ENCODE measurements around the gene DEPDC5.

The DEPDC5 gene

GRCh38 chr22:31919730-31920129 is 165.9 kb downstream of the DEPDC5 start:
- no peak overlapping the region for H4K5ac ChIP-seq (ENCODE audit: low read length)
- H3K4me3 ChIP-seq (ENCODE audit: low read length) = no peak overlapping the region
- H3K79me1 ChIP-seq (ENCODE audit: low read length) = no peaks in the 10 kb centered on the region
- no peak overlapping the region for H3K23ac ChIP-seq (ENCODE audit: low read length)
- H3K27me3 ChIP-seq (ENCODE audit: insufficient read depth, low read length, poor library complexity) = no peaks in the 10 kb centered on the region
- no peaks in the 10 kb centered on the region for H3K4me1 ChIP-seq (ENCODE audit: control insufficient read depth, low read depth, low read length)
- H3K4me2 ChIP-seq (ENCODE audit: low read length) = no peak overlapping the region
- no peak overlapping the region for H3K4ac ChIP-seq (ENCODE audit: low read depth, low read length)
- H3K56ac ChIP-seq (ENCODE audit: low read length) = no peak overlapping the region
- WGBS (ENCODE audit: extremely low coverage, insufficient coverage, low lambda C conversion rate) = no CpG with 5 or more reads among the region's 3 CpGs
- DNase-seq = no peak
- H3K18ac ChIP-seq (ENCODE audit: low read length) = no peak overlapping the region
- H2BK120ac ChIP-seq (ENCODE audit: low read depth, low read length) = no peak overlapping the region
- H2BK15ac ChIP-seq (replicated peaks; ENCODE audit: low read depth) = no peak overlapping the region
- H3K27ac ChIP-seq (ENCODE audit: low read depth, low read length) = no peak overlapping the region
- no peaks in the 10 kb centered on the region for H3K36me3 ChIP-seq (ENCODE audit: control insufficient read depth, insufficient read depth, low read length)
- H3K9ac ChIP-seq (ENCODE audit: low read length) = no peak overlapping the region
- H3K79me2 ChIP-seq (ENCODE audit: control insufficient read depth, insufficient read depth, low read length) = no peaks in the 10 kb centered on the region
- no peak overlapping the region for H2BK5ac ChIP-seq (ENCODE audit: low read length)
- no peak overlapping the region for H4K8ac ChIP-seq (ENCODE audit: low read depth, low read length)
- no peak overlapping the region for H2AK5ac ChIP-seq (ENCODE audit: low read length)

- Histone ChIP-seq H2BK5ac (ENCODE audit: low read length) (no peak overlapping the region), H3K4me3 (ENCODE audit: low read length) (no peak overlapping the region), H3K79me2 (ENCODE audit: control insufficient read depth, insufficient read depth, low read length) (no peaks in the 10 kb centered on the region), H3K4ac (ENCODE audit: low read depth, low read length) (no peak overlapping the region), H3K9ac (ENCODE audit: low read length) (no peak overlapping the region), H3K4me2 (ENCODE audit: low read length) (no peak overlapping the region), H3K36me3 (ENCODE audit: control insufficient read depth, insufficient read depth, low read length) (no peaks in the 10 kb centered on the region), H2BK120ac (ENCODE audit: low read depth, low read length) (no peak overlapping the region), H3K18ac (ENCODE audit: low read length) (no peak overlapping the region), H3K4me1 (ENCODE audit: control insufficient read depth, low read depth, low read length) (no peaks in the 10 kb centered on the region), H3K27ac (ENCODE audit: low read depth, low read length) (no peak overlapping the region), H2BK15ac (replicated peaks; ENCODE audit: low read depth) (no peak overlapping the region), H3K27me3 (ENCODE audit: insufficient read depth, low read length, poor library complexity) (no peaks in the 10 kb centered on the region), H3K79me1 (ENCODE audit: low read length) (no peaks in the 10 kb centered on the region), H3K56ac (ENCODE audit: low read length) (no peak overlapping the region), H4K5ac (ENCODE audit: low read length) (no peak overlapping the region), H3K23ac (ENCODE audit: low read length) (no peak overlapping the region), H2AK5ac (ENCODE audit: low read length) (no peak overlapping the region), H4K8ac (ENCODE audit: low read depth, low read length) (no peak overlapping the region)
- WGBS (ENCODE audit: extremely low coverage, insufficient coverage, low lambda C conversion rate) = no CpG with 5 or more reads among the region's 3 CpGs
- no peak for DNase-seq
Measured at GRCh38 chr22:31920306-31920705, 166.5 kb downstream of the DEPDC5 start.

GRCh38 chr22:31921106-31921505 is 167.3 kb downstream of the DEPDC5 start:
- Histone ChIP-seq H3K4me2 (ENCODE audit: low read length) (no peak overlapping the region), H3K23ac (ENCODE audit: low read length) (no peak overlapping the region), H3K79me1 (ENCODE audit: low read length) (no peaks in the 10 kb centered on the region), H2BK15ac (replicated peaks; ENCODE audit: low read depth) (no peak overlapping the region), H3K4ac (ENCODE audit: low read depth, low read length) (no peak overlapping the region), H2BK5ac (ENCODE audit: low read length) (no peak overlapping the region), H3K9ac (ENCODE audit: low read length) (no peak overlapping the region), H2BK120ac (ENCODE audit: low read depth, low read length) (no peak overlapping the region), H3K27ac (ENCODE audit: low read depth, low read length) (no peak overlapping the region), H3K4me3 (ENCODE audit: low read length) (no peak overlapping the region), H3K4me1 (ENCODE audit: control insufficient read depth, low read depth, low read length) (no peaks in the 10 kb centered on the region), H2AK5ac (ENCODE audit: low read length) (no peak overlapping the region), H4K5ac (ENCODE audit: low read length) (no peak overlapping the region), H3K27me3 (ENCODE audit: insufficient read depth, low read length, poor library complexity) (no peaks in the 10 kb centered on the region), H3K79me2 (ENCODE audit: control insufficient read depth, insufficient read depth, low read length) (no peaks in the 10 kb centered on the region), H3K56ac (ENCODE audit: low read length) (no peak overlapping the region), H3K36me3 (ENCODE audit: control insufficient read depth, insufficient read depth, low read length) (no peaks in the 10 kb centered on the region), H4K8ac (ENCODE audit: low read depth, low read length) (no peak overlapping the region), H3K18ac (ENCODE audit: low read length) (no peak overlapping the region)
- WGBS (ENCODE audit: extremely low coverage, insufficient coverage, low lambda C conversion rate) = no CpG with 5 or more reads among the region's 3 CpGs
- DNase-seq = no peak

- H3K4ac ChIP-seq (ENCODE audit: low read depth, low read length) = no peak overlapping the region
- no peak overlapping the region for H3K4me2 ChIP-seq (ENCODE audit: low read length)
- no peaks in the 10 kb centered on the region for H3K36me3 ChIP-seq (ENCODE audit: control insufficient read depth, insufficient read depth, low read length)
- H2BK15ac ChIP-seq (replicated peaks; ENCODE audit: low read depth) = no peak overlapping the region
- WGBS (ENCODE audit: extremely low coverage, insufficient coverage, low lambda C conversion rate) = no CpG with 5 or more reads among the region's 6 CpGs
- H3K79me1 ChIP-seq (ENCODE audit: low read length) = no peaks in the 10 kb centered on the region
- H4K8ac ChIP-seq (ENCODE audit: low read depth, low read length) = no peak overlapping the region
- no peak overlapping the region for H3K56ac ChIP-seq (ENCODE audit: low read length)
- H3K27me3 ChIP-seq (ENCODE audit: insufficient read depth, low read length, poor library complexity) = no peaks in the 10 kb centered on the region
- no peak overlapping the region for H2BK5ac ChIP-seq (ENCODE audit: low read length)
- H3K4me3 ChIP-seq (ENCODE audit: low read length) = no peak overlapping the region
- no peak for DNase-seq
- H2BK120ac ChIP-seq (ENCODE audit: low read depth, low read length) = no peak overlapping the region
- no peaks in the 10 kb centered on the region for H3K4me1 ChIP-seq (ENCODE audit: control insufficient read depth, low read depth, low read length)
- H4K5ac ChIP-seq (ENCODE audit: low read length) = no peak overlapping the region
- H3K23ac ChIP-seq (ENCODE audit: low read length) = no peak overlapping the region
- H3K9ac ChIP-seq (ENCODE audit: low read length) = no peak overlapping the region
- H3K79me2 ChIP-seq (ENCODE audit: control insufficient read depth, insufficient read depth, low read length) = no peaks in the 10 kb centered on the region
- H3K18ac ChIP-seq (ENCODE audit: low read length) = no peak overlapping the region
- no peak overlapping the region for H3K27ac ChIP-seq (ENCODE audit: low read depth, low read length)
- no peak overlapping the region for H2AK5ac ChIP-seq (ENCODE audit: low read length)
Measured at GRCh38 chr22:31922534-31922933, 168.7 kb downstream of the DEPDC5 start.

GRCh38 chr22:31923136-31923535 is 169.3 kb downstream of the DEPDC5 start:
- Histone ChIP-seq H4K8ac (ENCODE audit: low read depth, low read length) (no peak overlapping the region), H3K79me1 (ENCODE audit: low read length) (no peaks in the 10 kb centered on the region), H3K18ac (ENCODE audit: low read length) (no peak overlapping the region), H3K56ac (ENCODE audit: low read length) (no peak overlapping the region), H3K23ac (ENCODE audit: low read length) (no peak overlapping the region), H2BK120ac (ENCODE audit: low read depth, low read length) (no peak overlapping the region), H4K5ac (ENCODE audit: low read length) (no peak overlapping the region), H3K36me3 (ENCODE audit: control insufficient read depth, insufficient read depth, low read length) (no peaks in the 10 kb centered on the region), H2BK15ac (replicated peaks; ENCODE audit: low read depth) (no peak overlapping the region), H3K79me2 (ENCODE audit: control insufficient read depth, insufficient read depth, low read length) (no peaks in the 10 kb centered on the region), H3K4me3 (ENCODE audit: low read length) (no peak overlapping the region), H3K4me2 (ENCODE audit: low read length) (no peak overlapping the region), H3K27ac (ENCODE audit: low read depth, low read length) (no peak overlapping the region), H3K9ac (ENCODE audit: low read length) (no peak overlapping the region), H3K4ac (ENCODE audit: low read depth, low read length) (no peak overlapping the region), H2BK5ac (ENCODE audit: low read length) (no peak overlapping the region), H2AK5ac (ENCODE audit: low read length) (no peak overlapping the region), H3K4me1 (ENCODE audit: control insufficient read depth, low read depth, low read length) (no peaks in the 10 kb centered on the region), H3K27me3 (ENCODE audit: insufficient read depth, low read length, poor library complexity) (no peaks in the 10 kb centered on the region)
- no CpG with 5 or more reads among the region's 5 CpGs for whole genome bisulfite sequencing (ENCODE audit: extremely low coverage, insufficient coverage, low lambda C conversion rate)
- DNase-seq = no peak

- WGBS (ENCODE audit: extremely low coverage, insufficient coverage, low lambda C conversion rate) = no CpG with 5 or more reads among the region's 2 CpGs
- no peaks in the 10 kb centered on the region for H3K36me3 ChIP-seq (ENCODE audit: control insufficient read depth, insufficient read depth, low read length)
- no peak for DNase-seq
- H4K5ac ChIP-seq (ENCODE audit: low read length) = no peak overlapping the region
- no peaks in the 10 kb centered on the region for H3K79me2 ChIP-seq (ENCODE audit: control insufficient read depth, insufficient read depth, low read length)
- no peaks in the 10 kb centered on the region for H3K4me1 ChIP-seq (ENCODE audit: control insufficient read depth, low read depth, low read length)
- H3K4ac ChIP-seq (ENCODE audit: low read depth, low read length) = no peak overlapping the region
- no peak overlapping the region for H2AK5ac ChIP-seq (ENCODE audit: low read length)
- no peak overlapping the region for H4K8ac ChIP-seq (ENCODE audit: low read depth, low read length)
- no peak overlapping the region for H3K4me3 ChIP-seq (ENCODE audit: low read length)
- H3K27me3 ChIP-seq (ENCODE audit: insufficient read depth, low read length, poor library complexity) = no peaks in the 10 kb centered on the region
- no peak overlapping the region for H3K9ac ChIP-seq (ENCODE audit: low read length)
- no peak overlapping the region for H3K18ac ChIP-seq (ENCODE audit: low read length)
- H3K56ac ChIP-seq (ENCODE audit: low read length) = no peak overlapping the region
- H2BK120ac ChIP-seq (ENCODE audit: low read depth, low read length) = no peak overlapping the region
- no peak overlapping the region for H3K27ac ChIP-seq (ENCODE audit: low read depth, low read length)
- no peak overlapping the region for H3K4me2 ChIP-seq (ENCODE audit: low read length)
- H2BK5ac ChIP-seq (ENCODE audit: low read length) = no peak overlapping the region
- H2BK15ac ChIP-seq (replicated peaks; ENCODE audit: low read depth) = no peak overlapping the region
- H3K79me1 ChIP-seq (ENCODE audit: low read length) = no peaks in the 10 kb centered on the region
- no peak overlapping the region for H3K23ac ChIP-seq (ENCODE audit: low read length)
Measured at GRCh38 chr22:31923747-31924146, 169.9 kb downstream of the DEPDC5 start.
